Measurements from ENCODE around the gene MAML2. TPM values are rescaled to one million over a fixed set of nuclear protein-coding genes. Genes with fewer than 3 reads are reported as not detected.

MAML2 gene
- total RNA-seq, 3 donors from 2014 or later (not counting 1 experiment from before 2014, with no cell fraction given): 14.2 to 20.5 (median 16.1) TPM

DNA sequence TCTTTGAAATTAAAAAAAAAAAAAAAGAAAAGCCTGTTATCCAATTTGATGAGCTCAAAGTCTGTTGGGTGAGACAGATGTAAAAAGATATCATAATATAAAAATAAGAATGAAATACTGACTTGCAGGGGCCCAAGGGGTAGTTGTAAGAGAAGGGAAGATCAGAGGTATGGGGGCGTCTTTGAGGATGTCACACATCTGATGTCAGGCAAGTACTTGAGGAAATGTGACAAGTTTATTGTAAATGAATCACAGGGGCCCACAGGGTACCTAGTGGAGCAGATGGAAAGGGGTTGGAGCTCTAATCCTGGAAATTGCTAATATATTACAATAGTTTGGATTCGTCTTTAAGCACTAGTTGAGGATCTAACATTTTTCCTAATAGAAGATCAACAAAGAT lies 131.6 kb downstream of the MAML2 start:
- peaks cover 36% of the 10 kb centered on the region for H3K4me1 ChIP-seq (ENCODE audit: control insufficient read depth, insufficient read depth, low read length)
- intact Hi-C loops (cut with micrococcal nuclease): loop anchor here (5.0 kb wide), 1 partner anchor 1699 kb away; the partner anchor contains the start of gene C11orf97
- peak overlapping the region; percentile 59 for H3K4me3 Mint-ChIP-seq
- 27% methylated on average over 1 of the region's 2 CpGs for WGBS (ENCODE audit: insufficient coverage)
- peak overlapping the region; percentile 53 to 90 for H3K27ac Mint-ChIP-seq
- H3K36me3 ChIP-seq (ENCODE audit: control insufficient read depth, insufficient read depth, low read length): no peaks in the 10 kb centered on the region
- no peaks in the 10 kb centered on the region for H3K27me3 Mint-ChIP-seq (ENCODE audit: low read depth in 2 of 2)
- TF ChIP-seq, protein P1, sequence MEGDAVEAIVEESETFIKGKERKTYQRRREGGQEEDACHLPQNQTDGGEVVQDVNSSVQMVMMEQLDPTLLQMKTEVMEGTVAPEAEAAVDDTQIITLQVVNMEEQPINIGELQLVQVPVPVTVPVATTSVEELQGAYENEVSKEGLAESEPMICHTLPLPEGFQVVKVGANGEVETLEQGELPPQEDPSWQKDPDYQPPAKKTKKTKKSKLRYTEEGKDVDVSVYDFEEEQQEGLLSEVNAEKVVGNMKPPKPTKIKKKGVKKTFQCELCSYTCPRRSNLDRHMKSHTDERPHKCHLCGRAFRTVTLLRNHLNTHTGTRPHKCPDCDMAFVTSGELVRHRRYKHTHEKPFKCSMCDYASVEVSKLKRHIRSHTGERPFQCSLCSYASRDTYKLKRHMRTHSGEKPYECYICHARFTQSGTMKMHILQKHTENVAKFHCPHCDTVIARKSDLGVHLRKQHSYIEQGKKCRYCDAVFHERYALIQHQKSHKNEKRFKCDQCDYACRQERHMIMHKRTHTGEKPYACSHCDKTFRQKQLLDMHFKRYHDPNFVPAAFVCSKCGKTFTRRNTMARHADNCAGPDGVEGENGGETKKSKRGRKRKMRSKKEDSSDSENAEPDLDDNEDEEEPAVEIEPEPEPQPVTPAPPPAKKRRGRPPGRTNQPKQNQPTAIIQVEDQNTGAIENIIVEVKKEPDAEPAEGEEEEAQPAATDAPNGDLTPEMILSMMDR (IDR thresholded peaks at IDR 0.05): no peak
- H3K4me1 Mint-ChIP-seq: peaks cover 56 to 62% of the 10 kb centered on the region in 2 donors
- H3K9me3 ChIP-seq (ENCODE audit: control insufficient read depth, insufficient read depth, low read length): no peaks in the 10 kb centered on the region
- H3K27ac ChIP-seq (ENCODE audit: low read length): peak overlapping the region; percentile 40
- H3K4me3 ChIP-seq (ENCODE audit: low read length): no peak overlapping the region
- no peaks in the 10 kb centered on the region for H3K36me3 Mint-ChIP-seq
- no peaks in the 10 kb centered on the region for H3K27me3 ChIP-seq (ENCODE audit: control insufficient read depth, insufficient read depth, low read length)
- no peaks in the 10 kb centered on the region for H3K9me3 Mint-ChIP-seq
- ATAC-seq (peak; percentile 31 to 48 (median 37)), DNase-seq (peak in 1 of 2 donors; percentile 65)

DNA sequence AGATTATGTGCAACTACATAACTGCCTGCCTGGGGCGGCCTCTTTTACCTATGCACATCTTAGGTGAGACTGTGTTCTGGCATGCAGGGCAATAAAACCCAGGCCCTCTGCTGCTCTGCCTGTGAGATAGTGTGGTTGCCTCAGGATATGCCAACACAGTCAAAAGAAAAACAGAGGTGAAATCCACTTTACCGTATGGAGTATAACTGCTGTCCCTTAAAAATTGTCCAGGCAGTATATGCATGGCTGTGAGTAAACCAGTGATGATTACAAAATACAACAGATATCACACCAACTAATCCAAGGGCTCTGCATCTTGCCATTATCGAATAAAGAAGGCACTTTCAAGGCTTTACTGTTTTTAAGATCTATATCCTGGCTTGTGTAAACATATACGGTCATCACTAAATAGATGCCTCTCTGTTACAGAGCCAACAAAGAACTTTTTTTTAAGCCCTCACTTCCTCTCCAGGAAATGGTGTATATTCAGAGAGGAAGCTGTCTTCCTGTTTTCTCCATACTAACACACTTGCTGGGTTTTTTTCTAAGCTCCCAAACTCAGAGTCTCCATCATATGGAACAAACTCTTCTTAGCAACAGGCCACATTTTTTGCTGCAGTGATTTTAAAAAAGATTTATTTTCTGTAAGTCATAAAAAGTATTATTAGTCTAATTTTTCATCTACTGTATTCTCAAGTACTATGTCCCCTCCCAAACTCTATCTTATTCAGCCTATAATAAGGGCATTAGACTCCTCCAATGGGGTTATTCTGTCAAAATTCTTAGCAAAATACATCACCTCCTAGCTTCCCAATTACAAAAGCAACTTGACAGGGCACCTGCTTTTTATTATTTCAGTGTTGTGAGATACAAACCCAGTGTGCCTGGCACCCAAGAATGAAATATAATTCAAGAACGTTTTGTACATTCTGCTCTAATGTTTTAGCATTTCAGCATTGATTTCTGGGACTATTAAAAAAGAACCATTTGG lies 135.2 kb downstream of the MAML2 start:
- Mint-ChIP-seq H3K4me3 (peak overlapping the region; percentile 77), H3K4me1 (peaks cover 62% of the 10 kb centered on the region in 2 donors), H3K36me3 (no peaks in the 10 kb centered on the region), H3K27ac (peak overlapping the region; percentile 79 to 89), H3K9me3 (no peaks in the 10 kb centered on the region), H3K27me3 (ENCODE audit: low read depth in 2 of 2) (no peaks in the 10 kb centered on the region)
- ATAC-seq (peak; percentile 19 to 45 (median 36)), DNase-seq (peak in 1 of 2 donors; percentile 66)
- H3K9me3 ChIP-seq (ENCODE audit: control insufficient read depth, insufficient read depth, low read length): no peaks in the 10 kb centered on the region
- WGBS (ENCODE audit: insufficient coverage): 38% methylated on average over 4 of the region's 5 CpGs
- H3K4me3 ChIP-seq (ENCODE audit: low read length): no peak overlapping the region
- no peaks in the 10 kb centered on the region for H3K36me3 ChIP-seq (ENCODE audit: control insufficient read depth, insufficient read depth, low read length)
- H3K4me1 ChIP-seq (ENCODE audit: control insufficient read depth, insufficient read depth, low read length): peaks cover 32% of the 10 kb centered on the region
- H3K27ac ChIP-seq (ENCODE audit: low read length): peak overlapping the region; percentile 61
- TF ChIP-seq, protein P1 (IDR thresholded peaks at IDR 0.05): no peak
- intact Hi-C loops (cut with micrococcal nuclease): loop anchor here (5.0 kb wide), 1 partner anchor 130 kb away; no protein-coding TSS in a partner anchor
- no peaks in the 10 kb centered on the region for H3K27me3 ChIP-seq (ENCODE audit: control insufficient read depth, insufficient read depth, low read length)

DNA sequence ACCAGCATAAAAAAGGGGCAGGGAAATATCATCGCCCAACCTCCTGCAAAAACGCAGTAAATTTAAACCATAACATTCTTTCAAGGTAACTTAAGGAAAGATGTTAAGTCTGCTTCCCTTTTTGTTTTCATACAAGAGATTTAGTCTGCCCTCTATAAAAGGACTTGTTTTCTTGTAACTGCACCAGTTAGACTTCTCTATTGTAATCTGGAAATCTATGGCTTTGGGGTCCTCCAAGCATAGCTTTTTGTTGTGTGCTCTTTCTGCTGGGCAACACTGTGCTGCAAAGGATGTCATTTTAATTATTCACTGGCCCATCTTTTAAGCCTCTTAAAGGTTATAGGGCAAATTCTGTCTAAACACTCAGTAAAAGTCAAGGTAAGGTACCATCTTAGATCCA lies 136.0 kb downstream of the MAML2 start:
- H3K4me1 ChIP-seq (ENCODE audit: control insufficient read depth, insufficient read depth, low read length): peaks cover 27% of the 10 kb centered on the region
- no peak overlapping the region for H3K4me3 Mint-ChIP-seq
- no peaks in the 10 kb centered on the region for H3K27me3 Mint-ChIP-seq (ENCODE audit: low read depth in 2 of 2)
- DNase-seq (no peak), ATAC-seq (no peak)
- peak overlapping the region; percentile 79 to 89 for H3K27ac Mint-ChIP-seq
- TF ChIP-seq, protein P1 (IDR thresholded peaks at IDR 0.05): no peak
- peak overlapping the region; percentile 61 for H3K27ac ChIP-seq (ENCODE audit: low read length)
- H3K4me1 Mint-ChIP-seq: peaks cover 54% of the 10 kb centered on the region in 2 donors
- no peaks in the 10 kb centered on the region for H3K9me3 ChIP-seq (ENCODE audit: control insufficient read depth, insufficient read depth, low read length)
- WGBS (ENCODE audit: insufficient coverage): no CpG with 5 or more reads among the region's 2 CpGs
- H3K27me3 ChIP-seq (ENCODE audit: control insufficient read depth, insufficient read depth, low read length): no peaks in the 10 kb centered on the region
- no peaks in the 10 kb centered on the region for H3K36me3 ChIP-seq (ENCODE audit: control insufficient read depth, insufficient read depth, low read length)
- no peaks in the 10 kb centered on the region for H3K9me3 Mint-ChIP-seq
- H3K36me3 Mint-ChIP-seq: no peaks in the 10 kb centered on the region
- no peak overlapping the region for H3K4me3 ChIP-seq (ENCODE audit: low read length)
- intact Hi-C loops (cut with micrococcal nuclease): loop anchor here (5.0 kb wide), 1 partner anchor 130 kb away; no protein-coding TSS in a partner anchor
